ENCODE results near the gene SLU7.
"Not testable (repeated sequence)": the region's sequence is repeated elsewhere in the genome, so short reads cannot be mapped to it uniquely, and the experiment has no call there.

The SLU7 gene

DNA sequence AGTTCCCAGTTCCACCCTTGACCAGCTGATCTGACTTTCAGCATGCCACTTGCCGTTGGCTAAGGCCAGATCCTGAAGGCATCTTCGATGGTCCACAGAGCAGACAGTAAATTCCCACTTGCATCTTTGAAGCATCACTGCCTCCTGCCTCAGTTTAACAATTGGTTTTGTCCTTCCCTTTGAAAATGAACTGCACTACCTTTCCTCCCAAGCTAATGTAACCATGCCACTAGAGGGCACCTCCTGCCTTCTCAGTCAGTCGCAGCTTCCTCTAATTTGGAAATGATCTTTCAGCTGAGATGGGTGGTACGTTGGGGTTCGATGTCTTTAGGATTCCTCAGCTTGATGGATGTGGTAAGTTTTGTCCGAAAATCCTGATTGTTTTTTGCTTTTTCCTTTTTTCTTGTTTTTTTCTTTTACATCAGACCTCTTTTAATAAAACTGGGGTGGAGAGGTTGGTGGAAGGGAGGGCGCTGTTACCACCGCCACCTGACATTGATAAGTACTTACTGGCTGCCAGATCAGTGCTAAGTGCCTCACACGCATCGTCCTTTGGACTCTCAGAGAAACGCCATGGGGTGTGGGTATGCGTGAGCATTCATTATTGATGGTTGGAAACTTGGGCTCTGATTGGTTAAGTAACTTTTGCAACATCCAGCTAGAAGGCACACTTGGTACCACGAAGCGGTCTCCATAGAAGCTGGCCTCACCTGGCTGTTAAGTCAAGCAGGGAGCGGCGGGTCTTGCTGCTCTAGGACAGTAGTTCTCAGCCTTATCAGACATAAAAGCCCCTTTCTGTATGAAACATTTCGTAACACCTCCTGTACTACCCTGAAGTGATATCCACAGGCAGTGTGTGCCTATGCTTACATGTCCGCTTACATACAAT, 19.7 kb upstream of the SLU7 start:
- H3K79me2 ChIP-seq (ENCODE audit: control insufficient read depth, insufficient read depth, low read length) = no peaks in the 10 kb centered on the region
- no peak overlapping the region for H3K4me3 ChIP-seq (ENCODE audit: low read length)
- peak overlapping the region; percentile 26 for H3K9ac ChIP-seq (ENCODE audit: low read length)
- peak overlapping the region; percentile 87 for H3K4me2 ChIP-seq (ENCODE audit: low read length)
- no peak overlapping the region for H3K27ac ChIP-seq (ENCODE audit: low read depth, low read length)
- H3K23ac ChIP-seq (ENCODE audit: low read length) = no peak overlapping the region
- no peaks in the 10 kb centered on the region for H3K4me1 ChIP-seq (ENCODE audit: control insufficient read depth, low read depth, low read length)
- H3K4ac ChIP-seq (ENCODE audit: low read depth, low read length) = no peak overlapping the region
- no peak overlapping the region for H2BK15ac ChIP-seq (replicated peaks; ENCODE audit: low read depth)
- no peak overlapping the region for H4K5ac ChIP-seq (ENCODE audit: low read length)
- peak overlapping the region; percentile 58 for H3K56ac ChIP-seq (ENCODE audit: low read length)
- H4K8ac ChIP-seq (ENCODE audit: low read depth, low read length) = no peak overlapping the region
- no peak overlapping the region for H2BK120ac ChIP-seq (ENCODE audit: low read depth, low read length)
- no peaks in the 10 kb centered on the region for H3K27me3 ChIP-seq (ENCODE audit: insufficient read depth, low read length, poor library complexity)
- WGBS (ENCODE audit: extremely low coverage, insufficient coverage, low lambda C conversion rate) = no CpG with 5 or more reads among the region's 18 CpGs
- H3K79me1 ChIP-seq (ENCODE audit: low read length) = no peaks in the 10 kb centered on the region
- H2BK5ac ChIP-seq (ENCODE audit: low read length) = no peak overlapping the region
- H2AK5ac ChIP-seq (ENCODE audit: low read length) = no peak overlapping the region
- DNase-seq = peak; percentile 85
- no peaks in the 10 kb centered on the region for H3K36me3 ChIP-seq (ENCODE audit: control insufficient read depth, insufficient read depth, low read length)
- H3K18ac ChIP-seq (ENCODE audit: low read length) = no peak overlapping the region

DNA sequence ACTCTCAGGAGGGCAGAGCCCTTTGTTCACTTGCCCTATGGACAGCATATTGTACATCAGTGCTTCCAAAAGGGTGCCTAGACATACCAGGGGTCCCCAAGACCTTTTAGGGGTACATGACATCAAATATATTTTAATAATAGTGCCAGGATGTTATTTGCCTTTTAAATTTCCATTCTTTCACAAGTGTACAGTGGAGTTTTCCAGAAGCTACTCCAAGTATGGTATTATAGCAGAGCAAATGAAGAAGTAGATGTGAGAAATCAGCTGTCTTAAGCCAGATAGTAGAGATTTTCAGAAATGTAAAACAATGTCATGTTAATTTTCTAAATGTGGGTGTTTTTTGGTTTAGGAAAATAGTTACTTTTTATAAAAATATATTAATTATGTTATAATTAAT, 18.4 kb upstream of the SLU7 start:
- H3K36me3 ChIP-seq (ENCODE audit: control insufficient read depth, insufficient read depth, low read length) = no peaks in the 10 kb centered on the region
- no peak overlapping the region for H3K4me2 ChIP-seq (ENCODE audit: low read length)
- no peaks in the 10 kb centered on the region for H3K4me1 ChIP-seq (ENCODE audit: control insufficient read depth, low read depth, low read length)
- no peak for DNase-seq
- no peak overlapping the region for H3K56ac ChIP-seq (ENCODE audit: low read length)
- H3K79me1 ChIP-seq (ENCODE audit: low read length) = no peaks in the 10 kb centered on the region
- no peak overlapping the region for H2BK5ac ChIP-seq (ENCODE audit: low read length)
- H4K8ac ChIP-seq (ENCODE audit: low read depth, low read length) = no peak overlapping the region
- H4K5ac ChIP-seq (ENCODE audit: low read length) = no peak overlapping the region
- no peaks in the 10 kb centered on the region for H3K79me2 ChIP-seq (ENCODE audit: control insufficient read depth, insufficient read depth, low read length)
- H3K23ac ChIP-seq (ENCODE audit: low read length) = no peak overlapping the region
- no peak overlapping the region for H2BK120ac ChIP-seq (ENCODE audit: low read depth, low read length)
- H3K27me3 ChIP-seq (ENCODE audit: insufficient read depth, low read length, poor library complexity) = no peaks in the 10 kb centered on the region
- H3K4me3 ChIP-seq (ENCODE audit: low read length) = no peak overlapping the region
- H3K18ac ChIP-seq (ENCODE audit: low read length) = no peak overlapping the region
- H3K27ac ChIP-seq (ENCODE audit: low read depth, low read length) = no peak overlapping the region
- no peak overlapping the region for H3K4ac ChIP-seq (ENCODE audit: low read depth, low read length)
- H2AK5ac ChIP-seq (ENCODE audit: low read length) = no peak overlapping the region
- no peak overlapping the region for H3K9ac ChIP-seq (ENCODE audit: low read length)
- no peak overlapping the region for H2BK15ac ChIP-seq (replicated peaks; ENCODE audit: low read depth)

DNA sequence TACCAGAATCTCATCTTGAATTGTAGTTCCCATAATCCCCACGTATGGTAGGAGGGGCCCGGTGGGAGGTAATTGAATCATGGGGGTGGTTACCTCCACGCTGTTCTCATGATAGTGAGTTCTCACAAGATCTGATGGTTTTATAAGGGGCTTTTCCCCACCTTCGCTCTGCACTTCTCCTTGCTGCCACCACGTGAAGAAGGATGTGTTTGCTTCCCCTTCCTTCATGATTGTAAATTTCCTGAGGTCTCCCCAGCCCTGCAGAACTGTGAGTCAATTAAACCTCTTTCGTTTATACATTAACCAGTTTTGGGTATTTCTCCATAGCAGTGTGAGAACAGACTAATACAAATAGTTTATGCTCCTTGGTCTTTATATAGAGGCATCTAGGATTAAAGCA, 17.8 kb upstream of the SLU7 start:
- not testable (repeated sequence) for H3K36me3 ChIP-seq (ENCODE audit: control insufficient read depth, insufficient read depth, low read length); H2BK5ac ChIP-seq (ENCODE audit: low read length); H3K18ac ChIP-seq (ENCODE audit: low read length); H3K27me3 ChIP-seq (ENCODE audit: insufficient read depth, low read length, poor library complexity); H3K4me1 ChIP-seq (ENCODE audit: control insufficient read depth, low read depth, low read length); H4K5ac ChIP-seq (ENCODE audit: low read length); DNase-seq; H4K8ac ChIP-seq (ENCODE audit: low read depth, low read length); H3K79me2 ChIP-seq (ENCODE audit: control insufficient read depth, insufficient read depth, low read length); H3K23ac ChIP-seq (ENCODE audit: low read length); H3K79me1 ChIP-seq (ENCODE audit: low read length); H2AK5ac ChIP-seq (ENCODE audit: low read length); H2BK15ac ChIP-seq (replicated peaks; ENCODE audit: low read depth); H2BK120ac ChIP-seq (ENCODE audit: low read depth, low read length); H3K4me3 ChIP-seq (ENCODE audit: low read length); H3K56ac ChIP-seq (ENCODE audit: low read length); H3K9ac ChIP-seq (ENCODE audit: low read length); H3K4ac ChIP-seq (ENCODE audit: low read depth, low read length); H3K4me2 ChIP-seq (ENCODE audit: low read length); H3K27ac ChIP-seq (ENCODE audit: low read depth, low read length)
- WGBS (ENCODE audit: extremely low coverage, insufficient coverage, low lambda C conversion rate) = no CpG with 5 or more reads among the region's 6 CpGs

DNA sequence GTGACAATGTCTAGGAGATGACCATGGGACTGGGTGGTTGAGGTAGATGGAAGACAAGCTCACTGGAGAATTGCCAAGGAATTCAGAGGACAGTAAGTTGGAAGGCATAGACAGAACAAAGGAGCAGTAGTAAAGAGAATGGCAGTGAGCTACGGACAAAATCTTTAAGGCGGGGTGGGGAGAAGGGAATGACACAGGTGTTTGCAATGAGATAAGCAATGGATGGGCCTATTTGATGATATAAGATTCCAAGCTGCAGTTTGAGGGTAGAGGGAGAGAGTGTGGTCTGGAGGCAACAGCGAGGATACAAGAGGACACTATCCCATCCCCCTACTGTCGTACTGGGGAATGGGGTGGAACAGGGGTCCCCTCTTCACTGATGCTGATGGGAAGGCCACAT, 17.1 kb upstream of the SLU7 start:
- Histone ChIP-seq H3K18ac (ENCODE audit: low read length) (no peak overlapping the region), H3K36me3 (ENCODE audit: control insufficient read depth, insufficient read depth, low read length) (no peaks in the 10 kb centered on the region)
- no CpG with 5 or more reads among the region's 4 CpGs for WGBS (ENCODE audit: extremely low coverage, insufficient coverage, low lambda C conversion rate)

DNA sequence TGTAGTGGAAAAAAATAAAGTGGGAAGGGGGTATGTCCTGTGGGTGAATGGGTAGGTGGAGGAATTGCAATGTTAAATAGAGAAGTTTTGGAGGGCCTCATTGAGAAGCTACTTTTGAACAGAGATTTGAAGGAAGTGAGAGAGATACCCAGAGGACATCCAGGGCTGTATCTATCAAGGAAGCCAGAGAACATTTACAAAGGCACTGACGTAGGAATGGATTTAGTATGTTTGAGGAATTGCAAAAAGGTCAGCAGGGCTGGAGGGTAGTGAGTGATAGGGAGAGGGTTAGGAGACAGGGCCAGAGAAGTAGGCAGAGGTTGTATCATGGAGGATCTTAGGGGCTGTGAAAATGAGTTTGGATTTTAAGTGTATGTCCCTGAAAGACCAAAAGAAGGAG, 16.7 kb upstream of the SLU7 start:
- DNase-seq = no peak
- Histone ChIP-seq H3K27ac (ENCODE audit: low read depth, low read length) (no peak overlapping the region), H3K79me2 (ENCODE audit: control insufficient read depth, insufficient read depth, low read length) (no peaks in the 10 kb centered on the region), H3K79me1 (ENCODE audit: low read length) (no peaks in the 10 kb centered on the region), H4K8ac (ENCODE audit: low read depth, low read length) (no peak overlapping the region), H2BK15ac (replicated peaks; ENCODE audit: low read depth) (no peak overlapping the region), H3K4me3 (ENCODE audit: low read length) (no peak overlapping the region), H3K27me3 (ENCODE audit: insufficient read depth, low read length, poor library complexity) (no peaks in the 10 kb centered on the region), H3K4ac (ENCODE audit: low read depth, low read length) (no peak overlapping the region), H3K36me3 (ENCODE audit: control insufficient read depth, insufficient read depth, low read length) (no peaks in the 10 kb centered on the region), H3K18ac (ENCODE audit: low read length) (no peak overlapping the region), H4K5ac (ENCODE audit: low read length) (no peak overlapping the region), H2BK5ac (ENCODE audit: low read length) (no peak overlapping the region), H2BK120ac (ENCODE audit: low read depth, low read length) (no peak overlapping the region), H3K56ac (ENCODE audit: low read length) (no peak overlapping the region), H3K4me1 (ENCODE audit: control insufficient read depth, low read depth, low read length) (no peaks in the 10 kb centered on the region), H3K23ac (ENCODE audit: low read length) (no peak overlapping the region), H2AK5ac (ENCODE audit: low read length) (no peak overlapping the region), H3K9ac (ENCODE audit: low read length) (no peak overlapping the region), H3K4me2 (ENCODE audit: low read length) (no peak overlapping the region)
- WGBS (ENCODE audit: extremely low coverage, insufficient coverage, low lambda C conversion rate) = no CpG with 5 or more reads among the region's 1 CpG

More for the DNA sequence above, 17.1 kb upstream of the SLU7 start:
- Histone ChIP-seq H2BK5ac (ENCODE audit: low read length) (no peak overlapping the region), H3K27me3 (ENCODE audit: insufficient read depth, low read length, poor library complexity) (no peaks in the 10 kb centered on the region), H4K5ac (ENCODE audit: low read length) (no peak overlapping the region), H2BK15ac (replicated peaks; ENCODE audit: low read depth) (no peak overlapping the region), H3K56ac (ENCODE audit: low read length) (no peak overlapping the region), H3K4me2 (ENCODE audit: low read length) (no peak overlapping the region), H3K4me3 (ENCODE audit: low read length) (no peak overlapping the region), H4K8ac (ENCODE audit: low read depth, low read length) (no peak overlapping the region), H3K27ac (ENCODE audit: low read depth, low read length) (no peak overlapping the region), H3K9ac (ENCODE audit: low read length) (no peak overlapping the region), H3K23ac (ENCODE audit: low read length) (no peak overlapping the region), H3K79me1 (ENCODE audit: low read length) (no peaks in the 10 kb centered on the region), H2AK5ac (ENCODE audit: low read length) (no peak overlapping the region), H3K79me2 (ENCODE audit: control insufficient read depth, insufficient read depth, low read length) (no peaks in the 10 kb centered on the region), H2BK120ac (ENCODE audit: low read depth, low read length) (no peak overlapping the region), H3K4me1 (ENCODE audit: control insufficient read depth, low read depth, low read length) (no peaks in the 10 kb centered on the region), H3K4ac (ENCODE audit: low read depth, low read length) (no peak overlapping the region)
- DNase-seq = no peak

DNA sequence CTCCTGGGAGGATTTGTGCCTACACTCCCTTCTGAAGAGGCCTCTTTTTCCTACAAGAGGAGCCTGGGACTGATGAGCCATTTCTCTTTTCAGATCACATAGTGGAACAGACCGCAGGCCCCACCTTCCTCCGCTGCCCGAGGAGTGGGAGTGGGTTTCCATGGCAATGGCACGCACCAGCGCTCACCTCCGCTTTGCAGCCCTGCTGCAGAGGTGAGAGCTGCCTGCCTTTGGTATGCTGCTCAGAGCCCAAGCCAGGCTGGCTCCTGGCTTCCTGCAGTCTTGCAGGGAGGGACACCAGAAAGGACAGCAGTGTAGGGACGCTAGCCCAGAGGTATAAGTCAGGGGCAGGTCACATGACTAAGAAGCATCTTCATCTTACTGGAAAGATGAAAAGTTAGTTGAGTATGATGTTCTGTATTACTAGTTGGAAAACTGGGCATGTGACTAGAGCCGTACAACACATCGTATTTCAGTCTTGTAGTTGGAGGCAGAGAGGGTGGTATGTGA, 15.2 kb upstream of the SLU7 start:
- Histone ChIP-seq H3K18ac (ENCODE audit: low read length) (no peak overlapping the region), H3K4me2 (ENCODE audit: low read length) (no peak overlapping the region), H3K79me2 (ENCODE audit: control insufficient read depth, insufficient read depth, low read length) (no peaks in the 10 kb centered on the region), H4K8ac (ENCODE audit: low read depth, low read length) (no peak overlapping the region), H3K27me3 (ENCODE audit: insufficient read depth, low read length, poor library complexity) (no peaks in the 10 kb centered on the region), H3K79me1 (ENCODE audit: low read length) (no peaks in the 10 kb centered on the region), H2BK5ac (ENCODE audit: low read length) (no peak overlapping the region), H4K5ac (ENCODE audit: low read length) (no peak overlapping the region), H3K27ac (ENCODE audit: low read depth, low read length) (no peak overlapping the region), H2BK15ac (replicated peaks; ENCODE audit: low read depth) (no peak overlapping the region), H3K4ac (ENCODE audit: low read depth, low read length) (no peak overlapping the region), H3K4me3 (ENCODE audit: low read length) (no peak overlapping the region), H2AK5ac (ENCODE audit: low read length) (no peak overlapping the region), H3K9ac (ENCODE audit: low read length) (no peak overlapping the region), H3K56ac (ENCODE audit: low read length) (no peak overlapping the region), H3K36me3 (ENCODE audit: control insufficient read depth, insufficient read depth, low read length) (no peaks in the 10 kb centered on the region), H3K4me1 (ENCODE audit: control insufficient read depth, low read depth, low read length) (no peaks in the 10 kb centered on the region), H3K23ac (ENCODE audit: low read length) (no peak overlapping the region), H2BK120ac (ENCODE audit: low read depth, low read length) (no peak overlapping the region)
- no CpG with 5 or more reads among the region's 9 CpGs for WGBS (ENCODE audit: extremely low coverage, insufficient coverage, low lambda C conversion rate)
- DNase-seq = peak; percentile 67
